Mucosa of gallbladder (tissue), 1 donor: ENCODE results near the gene AOPEP. TPM values are rescaled to one million over a fixed set of nuclear protein-coding genes. Genes with fewer than 3 reads are reported as not detected.
"Not testable (repeated sequence)": the region's sequence is repeated elsewhere in the genome, so short reads cannot be mapped to it uniquely, and the experiment has no call there.

Source experiments
- DNase-seq: peaks from one replicate; pipeline ENCODE4 v3.0.0-alpha.2; 2020; ENCODE audit warnings: low spot score
- total RNA-seq: library from RNA; stranded (reverse); gene quantifications from one replicate; pipeline ENCODE4 v1.2.1, GENCODE V29; 2021
- donor health status: DM: no; HTN: no; CAD: no.

The AOPEP gene
- total RNA-seq, 1 donor from 2014 or later: 105 TPM

GRCh38 chr9:94817291-94818177 lies 91.0 kb downstream of the AOPEP start:
- no peak for DNase-seq

- DNase-seq: no peak
These were observed 91.7 kb downstream of the AOPEP start for GRCh38 chr9:94818178-94818541.

DNA sequence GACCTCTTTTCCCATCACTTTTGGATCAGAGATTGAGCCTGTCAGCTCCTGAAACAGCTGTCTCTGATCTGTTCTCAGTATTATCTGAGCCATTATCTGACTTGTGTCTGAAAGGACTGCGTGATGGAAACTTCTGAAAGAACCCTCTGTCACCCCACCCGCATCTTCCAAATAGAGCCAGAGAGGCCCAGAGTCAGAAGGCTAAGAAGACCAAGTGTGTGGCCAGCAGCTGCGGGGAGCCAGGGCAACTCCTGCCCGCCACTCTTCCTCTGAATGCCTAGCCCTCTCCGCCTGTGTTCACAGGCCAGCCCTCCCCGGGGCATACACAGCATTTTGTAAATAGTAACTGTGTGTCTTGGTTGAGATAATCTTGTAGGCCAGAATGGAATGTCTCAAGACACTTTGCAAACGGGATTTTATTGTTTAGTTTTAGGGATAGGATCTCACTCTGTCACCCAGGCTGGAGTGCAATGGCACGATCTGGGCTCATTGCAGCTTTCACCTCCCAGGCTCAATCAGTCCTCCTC lies 92.7 kb downstream of the AOPEP start:
- no peak for DNase-seq

- DNase-seq: no peak
These were observed 94.8 kb downstream of the AOPEP start for GRCh38 chr9:94821098-94821887.

DNA sequence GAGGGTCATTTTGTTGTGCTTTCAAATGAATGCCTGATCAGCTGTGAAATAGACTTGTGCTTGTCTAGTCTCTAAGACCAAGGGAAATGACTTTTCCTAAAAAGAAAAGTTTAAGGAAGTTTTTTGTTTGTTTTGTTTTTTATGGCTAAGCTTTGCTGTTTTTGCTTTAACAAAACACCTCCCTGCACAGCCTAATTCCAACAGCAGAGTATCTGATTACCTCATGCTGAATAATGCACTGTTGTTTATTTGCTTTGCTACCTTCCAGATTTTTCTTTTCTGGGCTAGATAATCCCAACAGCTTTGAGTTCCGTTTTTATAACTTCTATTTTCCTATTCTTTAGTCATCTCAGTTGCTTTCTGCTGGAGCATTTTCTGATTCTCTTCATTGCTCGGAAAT lies 95.8 kb downstream of the AOPEP start:
- DNase-seq: no peak

- DNase-seq: no peak
These were observed 97.2 kb downstream of the AOPEP start for GRCh38 chr9:94823710-94824109.

DNA sequence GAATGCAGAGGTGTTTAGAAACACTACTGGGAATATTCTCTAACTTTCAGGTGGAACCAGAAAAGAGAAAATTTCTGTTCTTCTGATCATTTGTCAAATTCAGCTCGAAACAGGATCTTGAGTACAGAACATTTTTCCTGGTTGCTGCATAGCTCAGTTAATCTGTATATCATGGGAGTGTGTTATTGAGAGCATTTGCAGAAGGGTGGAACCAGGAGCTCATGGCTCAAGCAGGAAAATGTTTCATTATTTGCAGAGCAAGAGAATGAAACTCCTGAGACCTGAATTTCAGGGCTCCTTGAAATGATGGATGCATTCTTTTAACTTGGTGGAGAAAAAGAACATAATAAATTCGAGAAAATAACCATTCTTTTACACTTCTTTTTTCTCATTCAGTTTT lies 97.9 kb downstream of the AOPEP start:
- DNase-seq: no peak

GRCh38 chr9:94824913-94825610 lies 98.6 kb downstream of the AOPEP start:
- DNase-seq: no peak

DNA sequence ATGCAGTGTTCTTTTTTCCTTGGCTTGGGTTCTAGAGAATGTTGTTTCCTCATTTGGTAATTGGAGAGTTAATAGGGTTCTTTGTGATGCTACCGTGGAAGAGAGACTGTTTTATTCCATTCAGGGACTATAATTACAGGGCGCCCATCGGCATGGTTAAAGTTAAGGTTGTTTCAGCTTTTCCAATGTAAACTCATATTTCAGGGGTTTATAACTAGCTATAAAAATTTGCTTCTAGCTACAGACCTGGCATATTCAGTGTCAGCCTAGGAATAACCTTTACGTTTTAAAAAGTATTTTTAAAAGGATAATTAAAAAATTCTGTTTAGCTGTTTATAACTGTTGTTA lies 99.1 kb downstream of the AOPEP start:
- no peak for DNase-seq

GRCh38 chr9:94826044-94826443 lies 99.5 kb downstream of the AOPEP start:
- no peak for DNase-seq

GRCh38 chr9:94826644-94827410 lies 100.3 kb downstream of the AOPEP start:
- no peak for DNase-seq

- DNase-seq: peak; percentile 35
These were observed 101.2 kb downstream of the AOPEP start for GRCh38 chr9:94827584-94828304.

- no peak for DNase-seq
These were observed 103.0 kb downstream of the AOPEP start for GRCh38 chr9:94829380-94830070.

- DNase-seq: not testable (repeated sequence)
These were observed 103.6 kb downstream of the AOPEP start for GRCh38 chr9:94830071-94830604.

DNA sequence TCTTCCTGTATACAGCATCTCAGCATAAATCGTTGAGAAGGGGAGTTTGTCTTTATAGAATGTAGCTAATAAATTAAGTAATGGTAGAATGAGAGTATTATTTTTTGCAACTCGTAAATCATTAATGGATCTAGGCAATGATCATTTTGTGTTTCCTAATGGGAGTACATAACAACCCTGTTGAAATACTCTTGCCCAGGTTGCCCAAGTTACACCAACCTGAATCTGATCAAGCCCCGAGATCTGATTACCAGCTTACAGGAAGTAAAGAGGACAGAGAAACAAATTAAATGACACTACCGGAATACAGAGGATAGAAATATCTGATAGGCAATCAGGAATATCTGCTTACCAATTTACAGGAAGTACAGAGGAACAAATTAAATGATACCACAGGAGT lies 107.3 kb downstream of the AOPEP start:
- DNase-seq: no peak

GRCh38 chr9:94837404-94837803 lies 110.9 kb downstream of the AOPEP start:
- DNase-seq: no peak

DNA sequence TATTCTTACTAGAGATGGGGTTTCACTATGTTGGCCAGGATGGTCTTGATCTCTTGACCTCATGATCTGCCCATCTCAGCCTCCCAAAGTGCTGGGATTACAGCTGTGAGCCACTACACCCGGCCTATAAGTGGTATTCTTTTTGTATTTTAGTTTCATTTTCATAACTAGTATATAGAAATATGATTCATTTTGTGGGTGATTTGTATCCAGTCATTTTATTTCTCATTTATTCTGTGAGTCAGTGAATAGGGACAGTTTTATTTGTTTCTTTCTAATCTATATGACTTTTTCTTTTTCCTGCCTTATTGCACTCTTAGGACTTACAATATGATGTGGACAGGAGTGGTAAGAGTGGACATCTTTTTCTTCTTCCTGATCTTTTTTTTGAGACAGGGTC lies 112.9 kb downstream of the AOPEP start:
- DNase-seq: no peak

- no peak for DNase-seq
These were observed 114.2 kb downstream of the AOPEP start for GRCh38 chr9:94840738-94841137.

- DNase-seq: no peak
These were observed 116.6 kb downstream of the AOPEP start for GRCh38 chr9:94843134-94843533.

- DNase-seq: no peak
These were observed 120.2 kb downstream of the AOPEP start for GRCh38 chr9:94846739-94847138.
